ENCODE data around the gene SLC17A7. TPM values are rescaled to one million over a fixed set of nuclear protein-coding genes. Genes with fewer than 3 reads are reported as not detected.

Gene SLC17A7
- total and polyA plus RNA-seq, 2 of the 4 experiments (the other 2 are of a cell fraction): 0.03 TPM; not detected in 1

DNA sequence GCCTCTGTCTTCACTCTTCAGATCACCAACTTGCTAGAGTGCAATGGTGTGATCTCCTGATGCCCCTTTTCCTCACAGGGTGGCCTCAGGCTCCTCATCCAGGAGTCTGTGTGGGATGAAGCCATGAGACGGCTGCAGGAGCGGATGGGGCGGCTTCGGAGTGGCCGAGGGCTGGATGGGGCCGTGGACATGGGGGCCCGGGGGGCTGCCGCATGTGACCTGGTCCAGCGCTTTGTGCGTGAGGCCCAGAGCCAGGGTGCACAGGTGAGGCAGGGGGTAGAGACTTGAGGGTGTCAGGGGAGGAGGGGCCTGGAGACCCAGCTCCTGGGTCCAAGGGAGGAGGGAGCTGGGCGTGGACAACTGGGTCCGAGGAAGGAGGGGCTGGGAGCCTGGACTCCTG is 21.2 kb upstream of the SLC17A7 start:
- H2BK15ac ChIP-seq (ENCODE audit: low read depth, low read length): no peak overlapping the region
- no peak overlapping the region for H3K27ac ChIP-seq (ENCODE audit: insufficient read depth, low read length)
- H3K4me1 ChIP-seq (ENCODE audit: control insufficient read depth, insufficient read depth, low read length): no peaks in the 10 kb centered on the region
- DNase-seq (no peak), ATAC-seq (ENCODE audit: low read depth) (no peak)
- no peak for TF ChIP-seq MXI1 (IDR thresholded peaks at IDR 0.05; ENCODE audit: borderline replicate concordance, low read depth, low read length)
- TF ChIP-seq CEBPB (IDR thresholded peaks at IDR 0.05; ENCODE audit: low read depth, low read length): no peak
- TF ChIP-seq SMC3 (IDR thresholded peaks at IDR 0.05; ENCODE audit: low read depth, low read length): no peak
- TF ChIP-seq, protein P1, sequence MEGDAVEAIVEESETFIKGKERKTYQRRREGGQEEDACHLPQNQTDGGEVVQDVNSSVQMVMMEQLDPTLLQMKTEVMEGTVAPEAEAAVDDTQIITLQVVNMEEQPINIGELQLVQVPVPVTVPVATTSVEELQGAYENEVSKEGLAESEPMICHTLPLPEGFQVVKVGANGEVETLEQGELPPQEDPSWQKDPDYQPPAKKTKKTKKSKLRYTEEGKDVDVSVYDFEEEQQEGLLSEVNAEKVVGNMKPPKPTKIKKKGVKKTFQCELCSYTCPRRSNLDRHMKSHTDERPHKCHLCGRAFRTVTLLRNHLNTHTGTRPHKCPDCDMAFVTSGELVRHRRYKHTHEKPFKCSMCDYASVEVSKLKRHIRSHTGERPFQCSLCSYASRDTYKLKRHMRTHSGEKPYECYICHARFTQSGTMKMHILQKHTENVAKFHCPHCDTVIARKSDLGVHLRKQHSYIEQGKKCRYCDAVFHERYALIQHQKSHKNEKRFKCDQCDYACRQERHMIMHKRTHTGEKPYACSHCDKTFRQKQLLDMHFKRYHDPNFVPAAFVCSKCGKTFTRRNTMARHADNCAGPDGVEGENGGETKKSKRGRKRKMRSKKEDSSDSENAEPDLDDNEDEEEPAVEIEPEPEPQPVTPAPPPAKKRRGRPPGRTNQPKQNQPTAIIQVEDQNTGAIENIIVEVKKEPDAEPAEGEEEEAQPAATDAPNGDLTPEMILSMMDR (conservative IDR thresholded peaks at IDR 0.05; ENCODE audit: low read depth, low read length): no peak
- no peak for TF ChIP-seq MAZ (IDR thresholded peaks at IDR 0.05; ENCODE audit: borderline replicate concordance, low read depth, low read length)
- no peak for TF ChIP-seq RAD21 (IDR thresholded peaks at IDR 0.05; ENCODE audit: low read length)
- TF ChIP-seq, protein P2, sequence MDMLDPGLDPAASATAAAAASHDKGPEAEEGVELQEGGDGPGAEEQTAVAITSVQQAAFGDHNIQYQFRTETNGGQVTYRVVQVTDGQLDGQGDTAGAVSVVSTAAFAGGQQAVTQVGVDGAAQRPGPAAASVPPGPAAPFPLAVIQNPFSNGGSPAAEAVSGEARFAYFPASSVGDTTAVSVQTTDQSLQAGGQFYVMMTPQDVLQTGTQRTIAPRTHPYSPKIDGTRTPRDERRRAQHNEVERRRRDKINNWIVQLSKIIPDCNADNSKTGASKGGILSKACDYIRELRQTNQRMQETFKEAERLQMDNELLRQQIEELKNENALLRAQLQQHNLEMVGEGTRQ (IDR thresholded peaks at IDR 0.05; ENCODE audit: low read depth, low read length): no peak
- TF ChIP-seq, protein P3, sequence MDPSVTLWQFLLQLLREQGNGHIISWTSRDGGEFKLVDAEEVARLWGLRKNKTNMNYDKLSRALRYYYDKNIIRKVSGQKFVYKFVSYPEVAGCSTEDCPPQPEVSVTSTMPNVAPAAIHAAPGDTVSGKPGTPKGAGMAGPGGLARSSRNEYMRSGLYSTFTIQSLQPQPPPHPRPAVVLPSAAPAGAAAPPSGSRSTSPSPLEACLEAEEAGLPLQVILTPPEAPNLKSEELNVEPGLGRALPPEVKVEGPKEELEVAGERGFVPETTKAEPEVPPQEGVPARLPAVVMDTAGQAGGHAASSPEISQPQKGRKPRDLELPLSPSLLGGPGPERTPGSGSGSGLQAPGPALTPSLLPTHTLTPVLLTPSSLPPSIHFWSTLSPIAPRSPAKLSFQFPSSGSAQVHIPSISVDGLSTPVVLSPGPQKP (IDR thresholded peaks at IDR 0.05; ENCODE audit: borderline replicate concordance, low read depth, low read length): no peak
- no peak for TF ChIP-seq RFX5 (IDR thresholded peaks at IDR 0.05; ENCODE audit: low read depth, low read length)
- no peak overlapping the region for H3K4me3 ChIP-seq (ENCODE audit: insufficient read depth, low read depth, low read length)
- intact Hi-C loops (cut with micrococcal nuclease): no loop called here
- POLR2A ChIA-PET (ENCODE audit: unreplicated experiment): no interaction called here
- no peak overlapping the region for H2BK5ac ChIP-seq (ENCODE audit: low read depth, low read length, poor library complexity, severe bottlenecking)
- no peak overlapping the region for H2BK120ac ChIP-seq (ENCODE audit: low read depth, low read length)
- WGBS, 2 experiments (ENCODE audit: extremely low coverage in 2 of 2, insufficient read length in 1 of 2): 100% methylated on average over 3 of the region's 12 CpGs; no CpG with 5 or more reads in 1 of the 2 experiments
- no peak overlapping the region for H4K8ac ChIP-seq (ENCODE audit: low read depth in 2 of 2, low read length in 2 of 2)
- H3K27me3 ChIP-seq (ENCODE audit: control insufficient read depth, insufficient read depth, low read length): no peaks in the 10 kb centered on the region
- H3K4ac ChIP-seq (ENCODE audit: low read depth, low read length): no peak overlapping the region
- H3K18ac ChIP-seq (ENCODE audit: low read depth, low read length): no peak overlapping the region
- no peak overlapping the region for H2AFZ ChIP-seq (replicated peaks; ENCODE audit: low read length, poor library complexity)
- no peak overlapping the region for H3K9ac ChIP-seq (ENCODE audit: low read depth, low read length)
- no peak overlapping the region for H3K4me2 ChIP-seq (ENCODE audit: low read depth, low read length)
- CTCF ChIA-PET: no interaction called here
- no peak overlapping the region for H2AK5ac ChIP-seq (ENCODE audit: low read depth, low read length)
- dilution Hi-C loops (cut with HindIII; ENCODE audit: low sequenced_read_pairs, unreplicated experiment): no loop called here
- H4K20me1 ChIP-seq (ENCODE audit: insufficient read depth, low read length): no peaks in the 10 kb centered on the region
- H3K23ac ChIP-seq (ENCODE audit: low read depth, low read length): no peak overlapping the region
- no peak overlapping the region for H4K5ac ChIP-seq (ENCODE audit: low read depth, low read length)
- H3K14ac ChIP-seq (replicated peaks; ENCODE audit: low read depth, low read length): no peak overlapping the region
- in situ Hi-C loops (cut with MboI; ENCODE audit: low sequenced_read_pairs): no loop called here
- H3K9me1 ChIP-seq (ENCODE audit: insufficient read depth, low read length): no peaks in the 10 kb centered on the region
- BruUV-seq (replicated peaks): no TSS peak
- H3K79me1 ChIP-seq (ENCODE audit: low read depth in 1 of 2, low read length in 2 of 2): no peaks in the 10 kb centered on the region
- no peak overlapping the region for H3K56ac ChIP-seq (ENCODE audit: extremely low read depth, insufficient read depth, low read length)
- H4K91ac ChIP-seq (ENCODE audit: insufficient read depth, low read depth, low read length): no peak overlapping the region
- H2AK9ac ChIP-seq (replicated peaks; ENCODE audit: low read depth, low read length, poor library complexity): no peak overlapping the region
- H3K36me3 ChIP-seq (ENCODE audit: control insufficient read depth, insufficient read depth, low read length): peaks cover 10% of the 10 kb centered on the region
- no peak overlapping the region for H2BK20ac ChIP-seq (ENCODE audit: low read depth, low read length)
- H3K9me3 ChIP-seq (ENCODE audit: control insufficient read depth, insufficient read depth, low read length): no peaks in the 10 kb centered on the region

All from IMR-90 (cell line).